Type B pancreatic cell (in vitro differentiated cells): ENCODE measurements around the gene PDLIM3. TPM values are rescaled to one million over a fixed set of nuclear protein-coding genes. Genes with fewer than 3 reads are reported as not detected.
"Not testable (repeated sequence)": the region's sequence is repeated elsewhere in the genome, so short reads cannot be mapped to it uniquely, and the experiment has no call there.

Experiments used
- DNase-seq: peaks from one replicate; pipeline ENCODE4 v3.0.0; 2021; ENCODE audit warnings: mixed read lengths; ENCODE audit not compliant: unreplicated experiment; ENCODE audit errors: extremely low spot score
- H3K27ac Mint-ChIP-seq: 2 replicates; pipeline ENCODE4 v1.8.0; 2021; ENCODE audit warnings: mild to moderate bottlenecking, mixed read lengths
- H3K27me3 Mint-ChIP-seq: 2 replicates; pipeline ENCODE4 v1.8.0; 2021; ENCODE audit warnings: mixed read lengths
- H3K36me3 Mint-ChIP-seq: 2 replicates; pipeline ENCODE4 v1.8.0; 2021; ENCODE audit warnings: mixed read lengths
- H3K4me1 Mint-ChIP-seq: one replicate; pipeline ENCODE4 v1.8.0; 2021; ENCODE audit warnings: mixed read lengths; ENCODE audit not compliant: unreplicated experiment
- H3K4me3 Mint-ChIP-seq: 2 replicates; pipeline ENCODE4 v1.8.0; 2021; ENCODE audit warnings: mild to moderate bottlenecking, mixed read lengths
- H3K9me3 Mint-ChIP-seq: 2 replicates; pipeline ENCODE4 v1.8.0; 2021; ENCODE audit warnings: mixed read lengths
- total RNA-seq: library from RNA; stranded (reverse); gene quantifications from 2 replicates; pipeline ENCODE4 v1.2.1, GENCODE V29; 2021; ENCODE audit warnings: low replicate concordance
- TF ChIP-seq, protein P1 (sequence below): fragments of 200-600 bp; sonication (generic); conservative IDR thresholded peaks from 2 replicates; pipeline ENCODE4 v1.5.0; 2021; ENCODE audit warnings: antibody characterized with exemption, mild to moderate bottlenecking

The PDLIM3 gene
- total RNA-seq, 1 donor from 2014 or later: 6.7 TPM

DNA sequence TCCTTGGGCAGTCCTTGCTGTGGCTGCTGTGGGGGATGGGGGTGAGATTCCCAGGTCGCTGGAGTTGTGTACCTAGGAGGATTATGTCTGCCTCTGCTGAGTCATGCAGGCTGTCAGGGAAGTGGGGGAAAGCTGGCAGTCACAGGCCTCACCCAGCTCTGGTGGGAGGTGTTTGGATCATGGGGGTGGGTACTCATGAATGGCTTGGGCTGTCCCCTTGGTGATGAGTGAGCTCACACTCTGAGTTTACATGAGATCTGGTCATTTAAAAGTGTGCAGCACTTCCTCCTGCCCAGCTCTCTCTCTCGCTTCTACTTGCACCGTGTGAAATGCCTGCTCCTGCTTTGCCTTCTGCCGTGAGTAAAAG is 24.6 kb upstream of the PDLIM3 start:
- no peaks in the 10 kb centered on the region for H3K4me1 Mint-ChIP-seq
- H3K9me3 Mint-ChIP-seq: peaks cover 11% of the 10 kb centered on the region
- peaks cover under 1% of the 10 kb centered on the region for H3K27me3 Mint-ChIP-seq
- no peak overlapping the region for H3K4me3 Mint-ChIP-seq
- H3K27ac Mint-ChIP-seq: peak overlapping the region; percentile 59
- DNase-seq: no peak
- TF ChIP-seq, protein P1, sequence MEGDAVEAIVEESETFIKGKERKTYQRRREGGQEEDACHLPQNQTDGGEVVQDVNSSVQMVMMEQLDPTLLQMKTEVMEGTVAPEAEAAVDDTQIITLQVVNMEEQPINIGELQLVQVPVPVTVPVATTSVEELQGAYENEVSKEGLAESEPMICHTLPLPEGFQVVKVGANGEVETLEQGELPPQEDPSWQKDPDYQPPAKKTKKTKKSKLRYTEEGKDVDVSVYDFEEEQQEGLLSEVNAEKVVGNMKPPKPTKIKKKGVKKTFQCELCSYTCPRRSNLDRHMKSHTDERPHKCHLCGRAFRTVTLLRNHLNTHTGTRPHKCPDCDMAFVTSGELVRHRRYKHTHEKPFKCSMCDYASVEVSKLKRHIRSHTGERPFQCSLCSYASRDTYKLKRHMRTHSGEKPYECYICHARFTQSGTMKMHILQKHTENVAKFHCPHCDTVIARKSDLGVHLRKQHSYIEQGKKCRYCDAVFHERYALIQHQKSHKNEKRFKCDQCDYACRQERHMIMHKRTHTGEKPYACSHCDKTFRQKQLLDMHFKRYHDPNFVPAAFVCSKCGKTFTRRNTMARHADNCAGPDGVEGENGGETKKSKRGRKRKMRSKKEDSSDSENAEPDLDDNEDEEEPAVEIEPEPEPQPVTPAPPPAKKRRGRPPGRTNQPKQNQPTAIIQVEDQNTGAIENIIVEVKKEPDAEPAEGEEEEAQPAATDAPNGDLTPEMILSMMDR: no peak
- H3K36me3 Mint-ChIP-seq: no peaks in the 10 kb centered on the region

DNA sequence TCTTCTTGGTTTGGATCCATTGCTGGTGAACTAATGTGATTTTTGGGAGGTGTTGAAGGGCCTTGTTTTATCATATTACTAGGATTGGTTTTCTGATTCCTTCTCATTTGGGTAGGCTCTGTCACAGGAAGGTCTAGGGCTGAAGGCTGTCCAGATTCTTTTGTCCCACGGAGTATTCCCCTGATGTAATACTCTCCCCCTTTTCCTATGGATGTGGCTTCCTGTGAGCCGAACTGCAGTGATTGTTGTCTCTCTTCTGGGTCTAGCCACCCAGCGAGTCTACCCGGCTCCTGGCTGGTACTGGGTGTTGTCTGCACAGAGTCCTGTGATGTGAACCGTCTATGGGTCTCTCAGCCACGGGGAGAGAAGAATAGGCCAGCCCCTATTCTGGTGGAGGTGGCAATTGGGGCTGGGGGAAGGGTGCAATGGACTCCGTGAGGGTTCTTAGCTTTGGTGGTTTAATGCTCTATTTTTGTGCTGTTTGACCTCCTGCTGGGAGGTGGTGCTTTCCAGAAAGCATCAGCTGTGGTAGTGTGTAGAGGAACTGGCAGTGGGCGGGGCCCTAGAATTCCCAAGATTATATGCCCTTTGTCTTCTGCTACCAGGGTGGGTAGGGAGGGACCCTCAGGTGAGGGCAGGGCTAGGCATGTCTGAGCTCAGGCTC is 24.1 kb upstream of the PDLIM3 start:
- not testable (repeated sequence) for H3K4me1 Mint-ChIP-seq, H3K4me3 Mint-ChIP-seq, H3K36me3 Mint-ChIP-seq, H3K27me3 Mint-ChIP-seq, DNase-seq
- peak overlapping the region; percentile 59 for H3K27ac Mint-ChIP-seq
- H3K9me3 Mint-ChIP-seq: peaks cover 11% of the 10 kb centered on the region

DNA sequence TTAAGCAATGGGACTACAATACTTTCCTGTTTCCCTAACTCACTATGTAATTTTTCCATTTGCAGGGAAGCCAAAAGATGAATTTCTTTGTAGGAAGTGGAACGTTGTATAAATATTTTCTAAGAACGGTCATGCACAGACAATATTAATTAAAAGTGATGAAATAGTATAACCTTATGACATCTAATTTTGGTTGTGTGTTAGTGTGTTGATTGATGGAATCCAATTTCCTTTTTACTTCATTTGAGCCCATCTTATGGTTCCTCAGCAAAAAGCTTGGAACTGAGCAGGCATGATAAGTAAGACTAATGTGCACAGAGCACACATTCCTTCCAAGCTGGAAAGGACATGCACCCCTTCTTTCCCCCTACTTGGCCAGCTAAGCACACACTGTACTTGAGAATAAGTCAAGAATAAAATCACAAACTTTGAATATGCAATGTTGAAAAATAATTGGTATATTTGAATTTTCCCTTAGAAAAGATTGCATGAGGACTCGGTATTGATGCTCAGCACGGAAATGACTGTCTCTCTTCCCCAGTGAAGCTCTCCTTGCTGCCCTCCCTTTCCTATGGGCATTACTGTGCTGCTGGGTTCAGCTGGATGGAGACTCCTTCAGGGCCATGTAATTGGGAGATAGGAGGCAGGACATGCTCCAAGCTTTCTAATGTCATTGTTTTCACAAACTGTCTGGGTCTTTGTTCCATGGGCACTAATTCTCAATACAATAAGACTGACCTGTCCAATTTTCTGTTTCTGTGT is 19.2 kb upstream of the PDLIM3 start:
- TF ChIP-seq, protein P1: no peak
- H3K27me3 Mint-ChIP-seq: peaks cover 17% of the 10 kb centered on the region
- no peak overlapping the region for H3K4me3 Mint-ChIP-seq
- H3K4me1 Mint-ChIP-seq: no peaks in the 10 kb centered on the region
- no peak for DNase-seq
- H3K27ac Mint-ChIP-seq: no peak overlapping the region
- H3K36me3 Mint-ChIP-seq: no peaks in the 10 kb centered on the region
- H3K9me3 Mint-ChIP-seq: peaks cover 9% of the 10 kb centered on the region

DNA sequence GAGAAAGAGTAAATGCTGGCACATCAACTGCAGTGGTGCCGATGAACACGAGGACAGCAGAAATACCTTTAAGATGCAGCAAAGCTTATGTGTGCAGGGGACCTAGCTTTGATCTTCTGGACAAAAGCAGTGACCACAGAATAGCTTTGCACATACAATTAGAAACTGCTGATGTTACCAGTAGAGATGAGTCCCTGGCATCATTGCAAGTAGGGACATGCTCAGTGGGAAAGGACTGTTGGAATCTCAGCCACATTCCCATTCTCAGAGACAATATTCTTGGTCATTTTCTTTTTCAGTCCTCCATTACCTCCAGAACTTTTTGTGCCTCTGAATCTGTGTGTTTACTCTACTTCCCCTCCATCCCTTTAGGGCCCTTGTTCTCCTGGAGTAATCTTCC is 16.9 kb upstream of the PDLIM3 start:
- Mint-ChIP-seq H3K27ac (no peak overlapping the region), H3K27me3 (peaks cover 18% of the 10 kb centered on the region), H3K36me3 (no peaks in the 10 kb centered on the region), H3K4me1 (no peaks in the 10 kb centered on the region), H3K9me3 (peaks cover 3% of the 10 kb centered on the region), H3K4me3 (no peak overlapping the region)
- TF ChIP-seq, protein P1: no peak
- DNase-seq: no peak

DNA sequence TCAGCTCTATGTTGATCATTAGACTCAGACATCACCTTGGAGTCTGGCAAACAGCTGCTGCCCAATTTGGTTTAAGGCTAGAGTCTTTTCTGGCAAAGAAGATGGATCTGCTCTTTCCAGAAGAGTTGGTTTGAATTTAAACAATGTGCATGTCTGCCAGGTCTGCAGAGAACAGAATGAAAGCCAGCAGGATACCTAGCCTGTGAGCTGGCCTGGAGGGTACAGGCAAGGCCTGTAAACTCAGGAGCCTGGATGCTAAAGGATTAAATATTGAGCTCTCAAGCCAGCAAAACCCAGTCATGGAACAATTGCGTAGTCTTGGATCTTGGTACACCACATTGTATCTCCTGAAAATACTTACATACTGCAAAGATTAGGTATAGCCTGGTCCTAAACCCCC is 15.6 kb upstream of the PDLIM3 start:
- H3K4me1 Mint-ChIP-seq: no peaks in the 10 kb centered on the region
- DNase-seq: no peak
- H3K4me3 Mint-ChIP-seq: no peak overlapping the region
- H3K27me3 Mint-ChIP-seq: peaks cover 22% of the 10 kb centered on the region
- peaks cover 3% of the 10 kb centered on the region for H3K9me3 Mint-ChIP-seq
- TF ChIP-seq, protein P1: no peak
- no peaks in the 10 kb centered on the region for H3K36me3 Mint-ChIP-seq
- no peak overlapping the region for H3K27ac Mint-ChIP-seq

DNA sequence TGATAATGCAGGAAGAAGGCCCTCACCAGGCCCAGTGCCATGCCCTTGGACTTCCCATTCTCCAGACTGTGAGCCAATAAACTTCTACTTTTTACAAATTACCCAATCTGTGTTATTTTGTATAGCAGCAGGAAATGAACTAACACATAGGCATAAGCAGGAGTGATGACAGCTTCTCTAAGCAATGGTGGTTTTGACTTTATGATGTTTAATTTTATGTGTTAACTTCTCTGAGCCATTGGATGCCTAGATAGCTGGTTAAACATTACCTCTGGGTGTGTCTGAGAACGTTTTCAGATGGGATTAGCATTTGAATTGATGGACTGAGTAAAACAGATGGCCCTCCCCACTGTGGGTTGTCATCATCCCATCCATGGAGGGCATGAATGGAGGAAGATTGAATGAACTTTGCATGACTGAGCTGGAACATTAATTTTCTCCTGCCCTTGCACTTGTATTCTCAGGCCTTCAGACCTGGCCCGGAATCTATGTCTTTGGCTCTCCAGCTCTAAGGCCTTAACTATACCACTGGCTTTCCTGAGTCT is 13.9 kb upstream of the PDLIM3 start:
- TF ChIP-seq, protein P1: no peak
- Mint-ChIP-seq H3K27ac (no peak overlapping the region), H3K4me3 (no peak overlapping the region), H3K36me3 (no peaks in the 10 kb centered on the region), H3K9me3 (peaks cover 3% of the 10 kb centered on the region), H3K27me3 (peaks cover 17% of the 10 kb centered on the region), H3K4me1 (no peaks in the 10 kb centered on the region)
- DNase-seq: no peak
